H9 (cell line): ENCODE data around the gene IGSF9. TPM values are rescaled to one million over a fixed set of nuclear protein-coding genes. Genes with fewer than 3 reads are reported as not detected.

Source experiments
- DNase-seq: peaks from one replicate; pipeline ENCODE4 v3.0.0-alpha.2; 2017
- H2AFZ ChIP-seq: one replicate; pipeline ENCODE4 v1.6.1; 2013; ENCODE audit warnings: mild to moderate bottlenecking, low read length, control low read depth, moderate library complexity
- H2AK5ac ChIP-seq: 2 replicates; pipeline ENCODE4 v1.6.1; 2013; ENCODE audit warnings: low read length, control low read depth, mixed read lengths; ENCODE audit not compliant: insufficient read length
- H2BK120ac ChIP-seq: one replicate; pipeline ENCODE4 v1.6.1; 2013; ENCODE audit warnings: low read depth, mild to moderate bottlenecking, low read length, control low read depth, inconsistent platforms; ENCODE audit not compliant: poor library complexity, severe bottlenecking
- H2BK12ac ChIP-seq: 2 replicates; pipeline ENCODE4 v1.6.1; 2013; ENCODE audit warnings: low read length, control low read depth, mixed read lengths, low read depth; ENCODE audit not compliant: insufficient read length
- H2BK15ac ChIP-seq: 2 replicates; pipeline ENCODE4 v1.6.1; 2013; ENCODE audit warnings: low read depth, low read length, control low read depth
- H2BK20ac ChIP-seq: one replicate; pipeline ENCODE4 v1.6.1; 2013; ENCODE audit warnings: low read depth, mild to moderate bottlenecking, low read length, control low read depth, inconsistent platforms; ENCODE audit not compliant: poor library complexity, severe bottlenecking
- H2BK5ac ChIP-seq: 2 replicates; pipeline ENCODE4 v1.6.1; 2013; ENCODE audit warnings: low read length, control low read depth, mixed read lengths; ENCODE audit not compliant: insufficient read length
- H3K14ac ChIP-seq: 2 replicates; pipeline ENCODE4 v1.6.1; 2013; ENCODE audit warnings: low read length, control low read depth; ENCODE audit not compliant: insufficient read depth
- H3K18ac ChIP-seq: 2 replicates; pipeline ENCODE4 v1.6.1; 2013; ENCODE audit warnings: low read depth, mild to moderate bottlenecking, mixed read lengths, low read length, control low read depth; ENCODE audit not compliant: insufficient read length
- H3K23ac ChIP-seq: 2 replicates; pipeline ENCODE4 v1.6.1; 2013; ENCODE audit warnings: low read length, control low read depth, mixed read lengths, low read depth; ENCODE audit not compliant: insufficient read length
- H3K23me2 ChIP-seq: 2 replicates; pipeline ENCODE4 v1.6.1; 2013; ENCODE audit warnings: low read depth, mild to moderate bottlenecking, mixed read lengths, low read length, control low read depth; ENCODE audit not compliant: insufficient read length, poor library complexity, severe bottlenecking
- H3K27ac ChIP-seq: 2 replicates; pipeline ENCODE4 v1.5.1; 2013; ENCODE audit warnings: low read length, control low read depth, mixed read lengths, low read depth; ENCODE audit not compliant: insufficient read length
- H3K27me3 ChIP-seq: 2 replicates; pipeline ENCODE4 v1.6.1; 2013; ENCODE audit warnings: low read length, control low read depth, inconsistent platforms; ENCODE audit not compliant: insufficient read depth
- H3K4ac ChIP-seq: 2 replicates; pipeline ENCODE4 v1.6.1; 2013; ENCODE audit warnings: low read depth, mild to moderate bottlenecking, control low read depth, inconsistent platforms, low read length, moderate library complexity
- H3K4me1 ChIP-seq: 2 replicates; pipeline ENCODE4 v1.6.1; 2013; ENCODE audit warnings: low read length, control low read depth, inconsistent platforms; ENCODE audit not compliant: insufficient read depth
- H3K4me2 ChIP-seq: 2 replicates; pipeline ENCODE4 v1.6.1; 2013; ENCODE audit warnings: low read length, control low read depth, mixed read lengths; ENCODE audit not compliant: insufficient read length, insufficient read depth
- H3K56ac ChIP-seq: 2 replicates; pipeline ENCODE4 v1.6.1; 2013; ENCODE audit warnings: low read depth, mild to moderate bottlenecking, mixed read lengths, low read length, control low read depth; ENCODE audit not compliant: insufficient read length
- H3K79me1 ChIP-seq: 2 replicates; pipeline ENCODE4 v1.6.1; 2013; ENCODE audit warnings: low read depth, mild to moderate bottlenecking, moderate library complexity, low read length, control low read depth, inconsistent platforms; ENCODE audit not compliant: insufficient read depth, poor library complexity, severe bottlenecking
- H3K79me2 ChIP-seq: 2 replicates; pipeline ENCODE4 v1.6.1; 2013; ENCODE audit warnings: low read length, control low read depth, inconsistent platforms; ENCODE audit not compliant: insufficient read depth
- H3K9ac ChIP-seq: 2 replicates; pipeline ENCODE4 v1.6.1; 2013; ENCODE audit warnings: low read length, control low read depth, mixed read lengths; ENCODE audit not compliant: insufficient read length; ENCODE audit errors: extremely low read depth
- H3K9me3 ChIP-seq: one replicate; pipeline ENCODE4 v1.6.1; 2013; ENCODE audit warnings: low read depth, low read length, inconsistent platforms; ENCODE audit not compliant: control insufficient read depth
- H3T11ph ChIP-seq: one replicate; pipeline ENCODE4 v1.6.1; 2013; ENCODE audit warnings: mild to moderate bottlenecking, low read length, control low read depth, inconsistent platforms
- H4K20me1 ChIP-seq: one replicate; pipeline ENCODE4 v1.6.1; 2013; ENCODE audit not compliant: control insufficient read depth, insufficient read length, insufficient read depth
- H4K5ac ChIP-seq: 2 replicates; pipeline ENCODE4 v1.6.1; 2013; ENCODE audit warnings: low read depth, mild to moderate bottlenecking, mixed read lengths, low read length, control low read depth; ENCODE audit not compliant: insufficient read length
- H4K8ac ChIP-seq: replicated peaks from 2 replicates; pipeline ENCODE4 v1.6.1; 2013; ENCODE audit warnings: low read length, control low read depth, mixed read lengths, low read depth; ENCODE audit not compliant: insufficient read length
- H4K91ac ChIP-seq: 2 replicates; pipeline ENCODE4 v1.6.1; 2013; ENCODE audit warnings: low read depth, mild to moderate bottlenecking, moderate library complexity, mixed read lengths, low read length, control low read depth; ENCODE audit not compliant: insufficient read length
- H3K27ac Mint-ChIP-seq, 3 experiments: 2 replicates in 2 of 3; 3 replicates in 1 of 3; pipeline ENCODE4 v1.8.0; 2020 to 2021; ENCODE audit warnings: mixed read lengths in 3 of 3, mild to moderate bottlenecking in 1 of 3, moderate library complexity in 1 of 3
- H3K27me3 Mint-ChIP-seq: 2 replicates; pipeline ENCODE4 v1.8.0; 2021; ENCODE audit warnings: low read depth, mild to moderate bottlenecking, moderate library complexity, mixed read lengths
- H3K36me3 Mint-ChIP-seq, 3 experiments: 2 replicates in 2 of 3; 3 replicates in 1 of 3; pipeline ENCODE4 v1.8.0; 2020 to 2021; ENCODE audit warnings: low read depth in 3 of 3, mixed read lengths in 3 of 3; ENCODE audit not compliant: insufficient read depth in 1 of 3
- H3K4me1 Mint-ChIP-seq, 2 experiments: 2 replicates each; pipeline ENCODE4 v1.8.0; 2020; ENCODE audit warnings: mixed read lengths in 2 of 2
- H3K4me3 Mint-ChIP-seq, 2 experiments: 2 replicates in 1 of 2; 3 replicates in 1 of 2; pipeline ENCODE4 v1.8.0; 2020 to 2021; ENCODE audit warnings: mild to moderate bottlenecking in 2 of 2, mixed read lengths in 2 of 2, moderate library complexity in 1 of 2
- H3K9me3 Mint-ChIP-seq, 2 experiments: 2 replicates in 1 of 2; 3 replicates in 1 of 2; pipeline ENCODE4 v1.8.0; 2020; ENCODE audit warnings: mild to moderate bottlenecking in 2 of 2, mixed read lengths in 2 of 2, moderate library complexity in 1 of 2
- WGBS: extraction: QIAGEN DNeasy Blood & Tissue Kit; methylation state at CpG from one replicate; pipeline ENCODE4 v1.1.7; 2013; ENCODE audit warnings: missing lambda C conversion rate, low lambda C conversion rate, mixed read lengths; ENCODE audit not compliant: insufficient read length; ENCODE audit errors: extremely low coverage; 5-methylcytosine and 5-hydroxymethylcytosine counted together
- total RNA-seq: library from RNA; stranded (reverse); gene quantifications from 2 replicates; pipeline ENCODE4 v1.2.1, GENCODE V29; 2021
- TF ChIP-seq, protein P1 (sequence below): fragments of 200-600 bp; sonication (generic); conservative IDR thresholded peaks from 3 replicates; pipeline ENCODE4 v1.8.0; 2021; ENCODE audit warnings: antibody characterized with exemption, mild to moderate bottlenecking

IGSF9 gene
- total RNA-seq, 1 experiment from 2014 or later: 11.3 TPM

DNA sequence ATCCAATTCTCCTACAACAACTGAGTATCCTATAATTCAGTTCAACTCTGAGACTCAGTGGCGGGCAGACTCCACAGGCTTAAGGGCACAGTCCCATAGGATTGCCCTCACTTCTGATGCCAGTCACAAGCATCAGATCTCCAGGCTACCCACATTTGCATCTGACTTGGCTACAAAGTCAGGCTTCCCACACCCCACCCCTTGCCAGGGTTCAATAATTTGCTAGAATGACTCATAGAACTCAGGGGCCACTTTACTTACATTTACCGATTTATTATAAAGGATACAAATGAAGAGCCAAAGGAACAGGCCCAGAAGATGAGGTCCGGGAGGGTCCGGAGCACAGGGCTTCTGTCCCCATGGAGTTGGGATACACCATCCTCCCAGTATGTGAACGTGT lies 44.6 kb upstream of the IGSF9 start:
- no peaks in the 10 kb centered on the region for H4K20me1 ChIP-seq
- TF ChIP-seq, protein P1, sequence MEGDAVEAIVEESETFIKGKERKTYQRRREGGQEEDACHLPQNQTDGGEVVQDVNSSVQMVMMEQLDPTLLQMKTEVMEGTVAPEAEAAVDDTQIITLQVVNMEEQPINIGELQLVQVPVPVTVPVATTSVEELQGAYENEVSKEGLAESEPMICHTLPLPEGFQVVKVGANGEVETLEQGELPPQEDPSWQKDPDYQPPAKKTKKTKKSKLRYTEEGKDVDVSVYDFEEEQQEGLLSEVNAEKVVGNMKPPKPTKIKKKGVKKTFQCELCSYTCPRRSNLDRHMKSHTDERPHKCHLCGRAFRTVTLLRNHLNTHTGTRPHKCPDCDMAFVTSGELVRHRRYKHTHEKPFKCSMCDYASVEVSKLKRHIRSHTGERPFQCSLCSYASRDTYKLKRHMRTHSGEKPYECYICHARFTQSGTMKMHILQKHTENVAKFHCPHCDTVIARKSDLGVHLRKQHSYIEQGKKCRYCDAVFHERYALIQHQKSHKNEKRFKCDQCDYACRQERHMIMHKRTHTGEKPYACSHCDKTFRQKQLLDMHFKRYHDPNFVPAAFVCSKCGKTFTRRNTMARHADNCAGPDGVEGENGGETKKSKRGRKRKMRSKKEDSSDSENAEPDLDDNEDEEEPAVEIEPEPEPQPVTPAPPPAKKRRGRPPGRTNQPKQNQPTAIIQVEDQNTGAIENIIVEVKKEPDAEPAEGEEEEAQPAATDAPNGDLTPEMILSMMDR: no peak
- H3K4me1 ChIP-seq: peaks cover 2% of the 10 kb centered on the region; the same call in 1 of the 2 replicates
- H3K9me3 ChIP-seq: no peaks in the 10 kb centered on the region
- H3K27ac Mint-ChIP-seq: no peak overlapping the region
- H3K4me1 Mint-ChIP-seq: peaks cover 10 to 12% of the 10 kb centered on the region in 2 experiments; a peak in 3 of 4 replicates
- H2BK12ac ChIP-seq: no peak overlapping the region
- H3K27ac ChIP-seq: no peak overlapping the region
- no peak overlapping the region for H3K23ac ChIP-seq
- H2BK5ac ChIP-seq: no peak overlapping the region
- H3K36me3 Mint-ChIP-seq: no peaks in the 10 kb centered on the region
- no peak for DNase-seq
- no peak overlapping the region for H2BK20ac ChIP-seq
- H4K91ac ChIP-seq: no peak overlapping the region
- no peaks in the 10 kb centered on the region for H3K27me3 ChIP-seq
- no peak overlapping the region for H3T11ph ChIP-seq
- H3K56ac ChIP-seq: no peak overlapping the region
- H2BK120ac ChIP-seq: no peak overlapping the region
- no peak overlapping the region for H2AK5ac ChIP-seq
- H3K9me3 Mint-ChIP-seq: no peaks in the 10 kb centered on the region
- no peak overlapping the region for H3K18ac ChIP-seq
- no CpG with 5 or more reads among the region's 5 CpGs for whole genome bisulfite sequencing
- no peak overlapping the region for H3K4me2 ChIP-seq
- H4K8ac ChIP-seq: no peak overlapping the region
- peaks cover 1% of the 10 kb centered on the region; the same call in 1 of the 2 replicates for H3K27me3 Mint-ChIP-seq
- no peak overlapping the region for H3K9ac ChIP-seq
- no peak overlapping the region for H3K4me3 Mint-ChIP-seq
- no peak overlapping the region for H3K4ac ChIP-seq
- H3K79me2 ChIP-seq: no peaks in the 10 kb centered on the region
- H4K5ac ChIP-seq: no peak overlapping the region
- no peaks in the 10 kb centered on the region for H3K79me1 ChIP-seq
- H2BK15ac ChIP-seq: no peak overlapping the region
- no peaks in the 10 kb centered on the region for H3K23me2 ChIP-seq
- H2AFZ ChIP-seq: no peak overlapping the region
- H3K14ac ChIP-seq: no peak overlapping the region
